OCI-LY1 (cell line): Measurements from ENCODE around the gene DNTT.

Source experiments
- H2AFZ ChIP-seq: fragments of 200-600 bp; sonication (generic), shearing (Covaris generic); 2 replicates; pipeline ENCODE4 v1.6.0; 2014; ENCODE audit warnings: antibody characterized with exemption, mild to moderate bottlenecking, low read length
- H3F3A ChIP-seq: fragments of 200-600 bp; sonication (generic), shearing (Covaris generic); 2 replicates; pipeline ENCODE4 v1.6.0; 2014; ENCODE audit warnings: mild to moderate bottlenecking, antibody characterized with exemption, low read length, moderate library complexity; ENCODE audit not compliant: insufficient read depth
- H3K27ac ChIP-seq: fragments of 200-600 bp; sonication (generic); 2 replicates; pipeline ENCODE4 v1.5.1; 2014; ENCODE audit warnings: low read length, mixed run types, mild to moderate bottlenecking, low read depth; ENCODE audit not compliant: poor library complexity, severe bottlenecking
- H3K27me3 ChIP-seq: fragments of 200-600 bp; sonication (generic); 2 replicates; pipeline ENCODE4 v1.6.0; 2014; ENCODE audit warnings: antibody characterized with exemption, mild to moderate bottlenecking, low read length, moderate library complexity; ENCODE audit not compliant: insufficient read depth
- H3K36me3 ChIP-seq: fragments of 200-600 bp; sonication (generic); 2 replicates; pipeline ENCODE4 v1.6.1; 2014; ENCODE audit warnings: mild to moderate bottlenecking, antibody characterized with exemption, low read length, moderate library complexity, mixed read lengths; ENCODE audit not compliant: insufficient read depth
- H3K4me1 ChIP-seq: fragments of 200-600 bp; sonication (generic); 2 replicates; pipeline ENCODE4 v1.5.1; 2014; ENCODE audit warnings: mild to moderate bottlenecking, low read length, moderate library complexity; ENCODE audit not compliant: insufficient read depth, severe bottlenecking
- H3K4me2 ChIP-seq: fragments of 200-600 bp; sonication (generic), shearing (Covaris generic); 2 replicates; pipeline ENCODE4 v1.6.1; 2014; ENCODE audit warnings: low read length
- H3K4me3 ChIP-seq: fragments of 200-600 bp; sonication (generic); 2 replicates; pipeline ENCODE4 v1.5.1; 2014; ENCODE audit warnings: low read length, low read depth, mild to moderate bottlenecking, mixed read lengths; ENCODE audit not compliant: poor library complexity, severe bottlenecking
- H3K79me2 ChIP-seq: fragments of 200-600 bp; shearing (Covaris generic); 2 replicates; pipeline ENCODE4 v1.6.1; 2016; ENCODE audit warnings: mixed run types, low read length, mixed read lengths; ENCODE audit not compliant: insufficient read depth
- H3K9ac ChIP-seq: fragments of 200-600 bp; sonication (generic), shearing (Covaris generic); 2 replicates; pipeline ENCODE4 v1.6.1; 2014; ENCODE audit warnings: mild to moderate bottlenecking, low read length, mixed read lengths
- H3K9me2 ChIP-seq: fragments of 200-600 bp; sonication (generic), shearing (Covaris generic); 2 replicates; pipeline ENCODE4 v1.6.1; 2014; ENCODE audit warnings: low read depth, mild to moderate bottlenecking, low read length, mixed read lengths
- H3K9me3 ChIP-seq: fragments of 200-600 bp; shearing (Covaris generic); 2 replicates; pipeline ENCODE4 v1.6.1; 2014; ENCODE audit warnings: low read length, mixed read lengths
- H4K20me1 ChIP-seq: fragments of 200-600 bp; sonication (generic), shearing (Covaris generic); 2 replicates; pipeline ENCODE4 v1.6.0; 2016; ENCODE audit warnings: mild to moderate bottlenecking, low read length; ENCODE audit not compliant: insufficient read depth
- EZH2 ChIP-seq: fragments of 200-600 bp; sonication (generic), shearing (Covaris generic); IDR thresholded peaks from 2 replicates; pipeline ENCODE4 v1.8.0; 2017; ENCODE audit warnings: borderline replicate concordance, mixed run types, mild to moderate bottlenecking, antibody characterized with exemption, low read length, moderate library complexity, mixed read lengths
- TF ChIP-seq, protein P1 (sequence below): fragments of 200-600 bp; sonication (generic), shearing (Covaris generic); IDR thresholded peaks from 2 replicates; pipeline ENCODE4 v1.5.1; 2017; ENCODE audit warnings: mild to moderate bottlenecking, antibody characterized with exemption, low read length, moderate library complexity, mixed read lengths

The DNTT gene

DNA sequence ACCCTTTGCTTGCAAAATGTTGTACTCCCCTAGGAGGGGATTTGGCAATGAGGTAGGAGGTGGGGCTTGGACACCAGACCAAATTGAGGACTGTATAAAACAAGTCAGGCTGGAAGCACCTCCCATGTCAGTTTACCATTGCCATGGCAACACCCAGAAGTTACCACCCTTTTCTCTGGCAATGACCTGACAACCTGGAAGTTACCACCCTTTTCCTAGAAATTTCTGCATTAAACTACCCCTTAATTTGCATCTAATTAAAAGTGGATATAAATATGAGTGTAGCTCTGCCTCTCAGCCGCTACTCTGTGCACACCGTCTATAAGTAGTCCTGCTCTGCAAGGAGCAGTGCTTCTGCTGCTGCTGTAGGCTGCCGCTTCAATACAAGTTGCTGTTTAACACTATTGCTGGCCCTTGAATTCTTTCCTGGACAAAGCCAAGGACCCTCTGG lies 25.0 kb upstream of the DNTT start:
- Histone ChIP-seq H2AFZ (no peak overlapping the region), H3K27me3 (no peaks in the 10 kb centered on the region), H3K9me3 (no peaks in the 10 kb centered on the region), H3K4me1 (peaks cover 54% of the 10 kb centered on the region), H3K36me3 (no peaks in the 10 kb centered on the region), H4K20me1 (no peaks in the 10 kb centered on the region), H3K9me2 (no peaks in the 10 kb centered on the region), H3K4me3 (no peak overlapping the region), H3K79me2 (no peaks in the 10 kb centered on the region), H3K4me2 (no peak overlapping the region; the same call in 1 of the 2 replicates), H3F3A (peaks cover 1% of the 10 kb centered on the region; the same call in 1 of the 2 replicates), H3K9ac (no peak overlapping the region), H3K27ac (peak overlapping the region; percentile 15)
- TF ChIP-seq, protein P1, sequence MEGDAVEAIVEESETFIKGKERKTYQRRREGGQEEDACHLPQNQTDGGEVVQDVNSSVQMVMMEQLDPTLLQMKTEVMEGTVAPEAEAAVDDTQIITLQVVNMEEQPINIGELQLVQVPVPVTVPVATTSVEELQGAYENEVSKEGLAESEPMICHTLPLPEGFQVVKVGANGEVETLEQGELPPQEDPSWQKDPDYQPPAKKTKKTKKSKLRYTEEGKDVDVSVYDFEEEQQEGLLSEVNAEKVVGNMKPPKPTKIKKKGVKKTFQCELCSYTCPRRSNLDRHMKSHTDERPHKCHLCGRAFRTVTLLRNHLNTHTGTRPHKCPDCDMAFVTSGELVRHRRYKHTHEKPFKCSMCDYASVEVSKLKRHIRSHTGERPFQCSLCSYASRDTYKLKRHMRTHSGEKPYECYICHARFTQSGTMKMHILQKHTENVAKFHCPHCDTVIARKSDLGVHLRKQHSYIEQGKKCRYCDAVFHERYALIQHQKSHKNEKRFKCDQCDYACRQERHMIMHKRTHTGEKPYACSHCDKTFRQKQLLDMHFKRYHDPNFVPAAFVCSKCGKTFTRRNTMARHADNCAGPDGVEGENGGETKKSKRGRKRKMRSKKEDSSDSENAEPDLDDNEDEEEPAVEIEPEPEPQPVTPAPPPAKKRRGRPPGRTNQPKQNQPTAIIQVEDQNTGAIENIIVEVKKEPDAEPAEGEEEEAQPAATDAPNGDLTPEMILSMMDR = no peak
- TF ChIP-seq EZH2 = no peak

- no peak overlapping the region for H2AFZ ChIP-seq
- peak overlapping the region; percentile 15 for H3K27ac ChIP-seq
- TF ChIP-seq, protein P1 = no peak
- no peak for TF ChIP-seq EZH2
- no peaks in the 10 kb centered on the region for H3K36me3 ChIP-seq
- H4K20me1 ChIP-seq = no peaks in the 10 kb centered on the region
- no peak overlapping the region for H3K9ac ChIP-seq
- peaks cover 60% of the 10 kb centered on the region for H3K4me1 ChIP-seq
- H3K27me3 ChIP-seq = no peaks in the 10 kb centered on the region
- no peak overlapping the region for H3K4me2 ChIP-seq
- no peaks in the 10 kb centered on the region for H3K9me3 ChIP-seq
- H3K79me2 ChIP-seq = no peaks in the 10 kb centered on the region
- no peaks in the 10 kb centered on the region for H3F3A ChIP-seq
- no peaks in the 10 kb centered on the region for H3K9me2 ChIP-seq
- H3K4me3 ChIP-seq = no peak overlapping the region
These were observed 23.4 kb upstream of the DNTT start for GRCh38 chr10:96280859-96281258.

GRCh38 chr10:96281444-96282029 lies 22.7 kb upstream of the DNTT start:
- H3K9me2 ChIP-seq = no peaks in the 10 kb centered on the region
- no peak overlapping the region for H2AFZ ChIP-seq
- H3K36me3 ChIP-seq = no peaks in the 10 kb centered on the region
- H3K27me3 ChIP-seq = no peaks in the 10 kb centered on the region
- no peaks in the 10 kb centered on the region for H3K9me3 ChIP-seq
- H3K9ac ChIP-seq = no peak overlapping the region
- H3K4me3 ChIP-seq = no peak overlapping the region
- H3K4me2 ChIP-seq = no peak overlapping the region
- no peak overlapping the region for H3K27ac ChIP-seq
- TF ChIP-seq EZH2 = no peak
- TF ChIP-seq, protein P1 = no peak
- H3F3A ChIP-seq = no peaks in the 10 kb centered on the region
- no peaks in the 10 kb centered on the region for H4K20me1 ChIP-seq
- H3K79me2 ChIP-seq = no peaks in the 10 kb centered on the region
- H3K4me1 ChIP-seq = peaks cover 60% of the 10 kb centered on the region
